HEK293T (cell line): ENCODE measurements around the gene ABCB1.

ENCODE experiments used
- CTCF ChIA-PET: fragments of 350-600 bp; formaldehyde crosslinking; extraction: SDS; loops from one replicate; lab custom pipeline; 2021; ENCODE audit warnings: antibody characterized with exemption, inconsistent platforms; lab: Yijun Ruan, JAX
- POLR2A ChIA-PET: fragments of 350-600 bp; formaldehyde crosslinking; extraction: SDS; loops from one replicate; lab custom pipeline; 2020; ENCODE audit warnings: antibody characterized with exemption, inconsistent platforms; lab: Yijun Ruan, JAX
- DNase-seq: peaks from one replicate; pipeline ENCODE4 v3.0.0; 2012; ENCODE audit warnings: mixed read lengths; ENCODE audit errors: extremely low spot score
- ARNT ChIP-seq: fragments of 450-650 bp; IDR thresholded peaks from 2 replicates; pipeline ENCODE4 v1.6.1; 2017; ENCODE audit warnings: mild to moderate bottlenecking
- BHLHE40 ChIP-seq: fragments of 450-650 bp; IDR thresholded peaks from 2 replicates; pipeline ENCODE4 v1.6.1; 2016; ENCODE audit warnings: mild to moderate bottlenecking, moderate library complexity, borderline replicate concordance
- CTBP1 ChIP-seq: fragments of 450-650 bp; IDR thresholded peaks from 2 replicates; pipeline ENCODE4 v1.6.1; 2016; ENCODE audit warnings: borderline replicate concordance
- ELF4 ChIP-seq: fragments of 450-650 bp; IDR thresholded peaks from 2 replicates; pipeline ENCODE4 v1.6.1; 2017; ENCODE audit warnings: antibody characterized with exemption
- FOXA1 ChIP-seq: fragments of 450-650 bp; IDR thresholded peaks from 2 replicates; pipeline ENCODE4 v1.6.1; 2016; ENCODE audit warnings: mild to moderate bottlenecking
- FOXK2 ChIP-seq: fragments of 450-650 bp; IDR thresholded peaks from 2 replicates; pipeline ENCODE4 v1.6.1; 2016; ENCODE audit warnings: mild to moderate bottlenecking
- FOXM1 ChIP-seq: fragments of 450-650 bp; IDR thresholded peaks from 2 replicates; pipeline ENCODE4 v1.6.1; 2017; ENCODE audit warnings: mild to moderate bottlenecking, borderline replicate concordance
- HDGF ChIP-seq: fragments of 450-650 bp; IDR thresholded peaks from 2 replicates; pipeline ENCODE4 v1.6.1; 2017; ENCODE audit warnings: antibody characterized with exemption, borderline replicate concordance
- L3MBTL2 ChIP-seq: fragments of 450-650 bp; conservative IDR thresholded peaks from 2 replicates; pipeline ENCODE4 v1.6.1; 2016; ENCODE audit warnings: mild to moderate bottlenecking
- LEF1 ChIP-seq: fragments of 450-650 bp; IDR thresholded peaks from 2 replicates; pipeline ENCODE4 v1.6.1; 2017; ENCODE audit warnings: mild to moderate bottlenecking, borderline replicate concordance
- NFRKB ChIP-seq: fragments of 450-650 bp; IDR thresholded peaks from 2 replicates; pipeline ENCODE4 v1.6.1; 2016; ENCODE audit warnings: mild to moderate bottlenecking, moderate library complexity
- SP1 ChIP-seq: fragments of 450-650 bp; IDR thresholded peaks from 2 replicates; pipeline ENCODE4 v1.6.1; 2017
- SUZ12 ChIP-seq: fragments of 450-650 bp; IDR thresholded peaks from 2 replicates; pipeline ENCODE4 v1.6.1; 2016; ENCODE audit warnings: mild to moderate bottlenecking
- TARDBP ChIP-seq: fragments of 450-650 bp; IDR thresholded peaks from 2 replicates; pipeline ENCODE4 v1.6.1; 2016
- ZNF384 ChIP-seq: fragments of 450-650 bp; IDR thresholded peaks from 2 replicates; pipeline ENCODE4 v1.6.1; 2016
- TF ChIP-seq, protein P1 (sequence below): fragments of 450-650 bp; IDR thresholded peaks from 2 replicates; pipeline ENCODE4 v1.6.1; 2016

The ABCB1 gene

DNA sequence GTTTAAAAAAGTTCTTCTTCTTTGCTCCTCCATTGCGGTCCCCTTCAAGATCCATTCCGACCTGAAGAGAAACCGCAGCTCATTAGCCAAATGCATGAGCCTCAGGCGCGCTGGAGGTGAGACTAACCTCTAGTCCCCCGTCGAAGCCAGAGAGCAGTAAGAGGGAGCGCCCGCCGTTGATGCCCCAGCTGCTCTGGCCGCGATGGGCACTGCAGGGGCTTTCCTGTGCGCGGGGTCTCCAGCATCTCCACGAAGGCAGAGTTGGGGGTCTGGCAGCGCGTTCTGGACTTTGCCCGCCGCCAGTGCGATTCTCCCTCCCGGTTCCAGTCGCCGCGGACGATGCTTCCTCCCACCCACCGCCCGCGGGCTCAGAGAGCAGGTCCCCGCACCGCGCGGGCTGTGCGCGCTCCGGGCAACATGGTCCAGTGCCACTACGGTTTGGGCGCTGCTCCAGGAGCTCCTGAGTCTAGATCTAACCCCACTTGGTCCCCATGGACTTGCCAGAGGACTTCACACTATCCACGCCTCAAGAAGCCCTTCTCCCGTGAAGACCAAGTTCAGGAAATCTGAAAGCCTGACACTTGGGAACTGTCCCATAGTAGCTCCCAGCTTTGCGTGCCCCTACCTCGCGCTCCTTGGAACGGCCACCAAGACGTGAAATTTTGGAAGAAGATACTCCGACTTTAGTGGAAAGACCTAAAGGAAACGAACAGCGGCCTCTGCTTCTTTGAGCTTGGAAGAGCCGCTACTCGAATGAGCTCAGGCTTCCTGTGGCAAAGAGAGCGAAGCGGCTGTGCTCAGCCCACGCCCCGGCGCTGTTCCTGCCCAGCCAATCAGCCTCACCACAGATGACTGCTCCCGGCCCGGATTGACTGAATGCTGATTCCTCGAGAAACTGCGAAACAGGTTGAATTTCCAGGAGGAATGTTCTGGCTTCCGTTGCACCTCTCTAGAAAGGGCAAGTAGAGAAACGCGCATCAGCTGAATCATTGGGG lies at the start of gene ABCB1:
TSS of gene ABCB1 (minus strand) at position 755 of the 995 bp plus-strand sequence. CDS start at position 55, 700 bp downstream.
- TF ChIP-seq NFRKB (no peak), L3MBTL2 (peak; percentile 55)
- ChIA-PET POLR2A (interaction anchor here (1.1 to 1.5 kb wide), 2 partner anchors 29 to 271 kb away, joined by 3 to 5 read pairs; no protein-coding TSS in a partner anchor), CTCF (no interaction called here)
- DNase-seq: peak; percentile 74

DNA sequence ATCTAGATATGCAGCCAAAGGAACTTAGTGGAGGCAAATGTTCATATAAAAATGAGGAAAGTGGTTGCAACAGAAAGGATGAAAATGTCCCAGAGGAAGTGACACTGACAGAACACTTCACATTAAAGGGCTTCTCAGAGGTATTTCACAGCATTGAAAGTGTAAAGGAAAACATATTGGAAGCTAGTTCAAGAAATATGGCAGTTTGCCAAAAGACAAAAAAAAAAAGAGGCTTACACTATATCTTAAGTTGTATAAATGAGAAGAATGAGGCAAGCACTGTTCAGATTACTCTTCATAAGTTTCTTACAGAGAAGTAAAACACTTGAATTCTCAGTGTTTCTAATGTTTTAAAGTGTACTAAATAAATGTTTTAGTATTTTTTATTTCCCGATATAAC lies 47.6 kb upstream of the ABCB1 start:
- ChIA-PET POLR2A (no interaction called here), CTCF (no interaction called here)
- TF ChIP-seq, protein P1, sequence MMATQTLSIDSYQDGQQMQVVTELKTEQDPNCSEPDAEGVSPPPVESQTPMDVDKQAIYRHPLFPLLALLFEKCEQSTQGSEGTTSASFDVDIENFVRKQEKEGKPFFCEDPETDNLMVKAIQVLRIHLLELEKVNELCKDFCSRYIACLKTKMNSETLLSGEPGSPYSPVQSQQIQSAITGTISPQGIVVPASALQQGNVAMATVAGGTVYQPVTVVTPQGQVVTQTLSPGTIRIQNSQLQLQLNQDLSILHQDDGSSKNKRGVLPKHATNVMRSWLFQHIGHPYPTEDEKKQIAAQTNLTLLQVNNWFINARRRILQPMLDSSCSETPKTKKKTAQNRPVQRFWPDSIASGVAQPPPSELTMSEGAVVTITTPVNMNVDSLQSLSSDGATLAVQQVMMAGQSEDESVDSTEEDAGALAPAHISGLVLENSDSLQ: no peak
- TF ChIP-seq BHLHE40: no peak
- no peak for TF ChIP-seq FOXM1
- TF ChIP-seq SUZ12: no peak
- no peak for TF ChIP-seq NFRKB
- TF ChIP-seq ELF4: no peak
- TF ChIP-seq CTBP1: no peak
- TF ChIP-seq ZNF384: no peak
- TF ChIP-seq L3MBTL2: no peak
- no peak for TF ChIP-seq HDGF
- TF ChIP-seq TARDBP: no peak
- TF ChIP-seq SP1: no peak
- TF ChIP-seq ARNT: no peak
- no peak for TF ChIP-seq FOXK2
- no peak for DNase-seq

DNA sequence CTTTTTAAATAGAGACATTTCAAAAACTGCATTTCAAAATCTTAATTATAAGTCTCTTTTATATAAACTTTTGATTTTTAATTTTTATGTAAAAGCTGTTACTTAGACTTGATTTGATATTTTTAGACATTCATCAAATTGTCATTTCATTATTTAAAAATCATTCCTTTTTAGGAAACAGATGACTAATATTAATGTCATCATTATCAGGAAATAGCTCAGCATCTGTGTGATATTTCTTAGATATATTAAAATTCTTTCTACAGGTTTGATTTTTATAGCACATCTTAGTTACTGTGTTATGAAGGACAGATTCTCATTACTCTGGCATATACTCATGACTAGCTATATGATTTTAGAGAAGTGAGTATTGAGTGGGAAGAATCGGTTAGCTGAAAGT lies 44.8 kb upstream of the ABCB1 start:
- no peak for DNase-seq
- ChIA-PET CTCF (no interaction called here), POLR2A (no interaction called here)
- TF ChIP-seq TARDBP (no peak), LEF1 (no peak), FOXA1 (no peak), SUZ12 (no peak), L3MBTL2 (no peak)

DNA sequence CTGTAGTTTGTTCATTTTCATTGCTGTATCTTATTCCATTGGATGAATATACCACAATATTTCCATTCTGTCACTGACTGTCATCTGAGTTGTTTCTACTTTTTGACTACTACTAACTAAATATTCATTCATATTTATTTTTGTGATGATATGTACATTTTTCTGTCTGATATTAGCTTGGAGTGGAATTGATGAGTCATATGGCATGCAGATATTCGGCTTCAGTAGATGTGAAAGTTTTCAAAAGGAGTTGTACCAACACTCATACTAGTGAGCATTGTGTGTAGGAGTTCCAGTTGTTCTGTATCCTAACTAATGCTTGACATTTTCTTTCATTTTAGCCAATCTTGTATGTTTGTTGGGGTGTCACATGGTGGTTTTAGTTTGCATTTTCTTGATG lies 35.2 kb upstream of the ABCB1 start:
- ChIA-PET CTCF (no interaction called here), POLR2A (no interaction called here)
- TF ChIP-seq L3MBTL2 (no peak), HDGF (no peak), BHLHE40 (no peak), SP1 (no peak), SUZ12 (no peak), LEF1 (no peak), TARDBP (no peak), NFRKB (no peak), ARNT (no peak), FOXM1 (no peak), ELF4 (no peak), CTBP1 (no peak), ZNF384 (no peak), FOXA1 (no peak), FOXK2 (no peak)
- TF ChIP-seq, protein P1: no peak
- no peak for DNase-seq

DNA sequence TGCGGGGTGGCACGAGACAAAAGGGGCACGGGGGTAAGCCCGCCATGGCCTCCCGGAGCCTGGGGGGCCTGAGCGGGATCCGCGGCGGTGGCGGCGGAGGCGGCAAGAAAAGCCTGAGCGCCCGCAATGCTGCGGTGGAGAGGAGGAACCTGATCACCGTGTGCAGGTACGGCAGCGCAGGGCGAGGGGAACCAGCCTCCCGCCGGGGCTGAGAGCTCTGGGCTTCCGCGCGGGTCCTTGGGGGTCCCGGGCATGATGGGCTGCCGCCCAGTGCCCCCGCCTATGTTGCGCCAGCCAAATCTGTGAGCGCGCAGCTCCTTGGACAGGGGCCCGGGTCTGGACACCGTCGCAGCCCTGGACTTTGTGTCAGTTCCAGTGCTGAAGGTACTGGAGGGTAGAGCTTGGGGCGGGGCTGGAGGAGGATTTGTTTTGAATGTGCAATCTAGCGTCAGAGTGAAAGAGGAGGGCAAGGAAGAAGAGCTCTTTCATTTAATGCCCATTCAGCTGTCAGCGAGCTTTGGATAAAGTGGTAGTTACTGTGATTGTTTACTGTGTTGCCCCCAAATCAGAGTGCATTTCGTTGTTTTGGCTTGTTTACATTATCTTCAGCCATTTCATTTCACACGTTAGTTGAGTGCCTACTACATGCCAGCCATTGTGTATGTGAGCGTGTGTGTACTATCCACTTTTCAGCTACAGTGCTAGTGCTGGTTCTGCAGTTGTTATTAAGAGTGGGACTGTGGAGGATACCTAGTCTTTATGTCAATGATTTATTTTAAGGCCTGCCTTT lies 28.3 kb upstream of the ABCB1 start:
- TF ChIP-seq FOXM1: no peak
- TF ChIP-seq ZNF384: no peak
- no peak for TF ChIP-seq NFRKB
- no peak for TF ChIP-seq FOXA1
- TF ChIP-seq L3MBTL2: no peak; the same call in 1 of the 2 replicates
- TF ChIP-seq LEF1: no peak
- TF ChIP-seq HDGF: no peak
- no peak for TF ChIP-seq ELF4
- TF ChIP-seq CTBP1: no peak
- no peak for TF ChIP-seq BHLHE40
- no peak for TF ChIP-seq FOXK2
- TF ChIP-seq, protein P1: no peak
- no peak for TF ChIP-seq SP1
- TF ChIP-seq TARDBP: no peak
- TF ChIP-seq SUZ12: no peak
- no peak for TF ChIP-seq ARNT
- POLR2A ChIA-PET: interaction anchor here (0.9 to 1.6 kb wide), 4 partner anchors 13 to 305 kb away, joined by 3 to 5 read pairs (median 3); partner anchors contain the start of genes ABCB1, ADAM22 and CROT
- CTCF ChIA-PET: interaction anchor here (0.6 to 1.3 kb wide), 2 partner anchors 81 to 123 kb away, joined by 3 to 4 read pairs; no protein-coding TSS in a partner anchor
- peak; percentile 43 for DNase-seq

DNA sequence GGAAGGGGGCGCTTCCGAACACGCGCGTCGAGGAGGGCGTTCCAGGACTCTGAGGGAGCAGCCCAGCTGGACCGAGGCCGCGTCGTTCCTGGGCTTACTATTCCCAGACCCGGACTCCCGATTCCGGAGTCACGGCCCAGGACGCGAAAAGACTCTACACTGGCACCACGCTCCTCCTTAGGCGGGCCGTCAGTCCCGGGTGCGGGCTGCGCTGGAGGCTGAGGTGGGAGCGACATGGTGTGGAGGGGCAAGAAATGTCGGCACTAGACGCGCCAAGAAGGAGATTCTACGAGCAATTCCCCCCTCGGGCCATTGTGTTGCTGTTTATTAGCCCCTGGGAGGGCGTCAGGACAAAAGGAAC lies 26.9 kb upstream of the ABCB1 start:
- DNase-seq: peak; percentile 23
- POLR2A ChIA-PET: no interaction called here
- TF ChIP-seq ELF4 (no peak), FOXM1 (no peak), L3MBTL2 (no peak), NFRKB (no peak), ZNF384 (no peak), SP1 (no peak), SUZ12 (no peak)
- CTCF ChIA-PET: no interaction called here
